HG02885 (cell line): Measurements from ENCODE around the gene CORO1C.
"Not testable (repeated sequence)": the region's sequence is repeated elsewhere in the genome, so short reads cannot be mapped to it uniquely, and the experiment has no call there.

Experiments
- ATAC-seq: cut with Tn5 transposase; IDR thresholded peaks from one replicate; pipeline ENCODE4 v1.9.1; 2021; ENCODE audit warnings: mild to moderate bottlenecking; ENCODE audit not compliant: unreplicated experiment, poor library complexity

The CORO1C gene

GRCh38 chr12:108638997-108639822 is 92.1 kb downstream of the CORO1C start:
- ATAC-seq = no peak

GRCh38 chr12:108638141-108638827 is 93.0 kb downstream of the CORO1C start:
- no peak for ATAC-seq

- no peak for ATAC-seq
Measured at GRCh38 chr12:108637222-108637971, 93.9 kb downstream of the CORO1C start.

GRCh38 chr12:108635997-108636808 is 95.1 kb downstream of the CORO1C start:
- ATAC-seq = no peak

GRCh38 chr12:108635201-108635996 is 95.9 kb downstream of the CORO1C start:
- ATAC-seq = peak; percentile 66

GRCh38 chr12:108634341-108634751 is 97.0 kb downstream of the CORO1C start:
- ATAC-seq = no peak

GRCh38 chr12:108633534-108634248 is 97.6 kb downstream of the CORO1C start, which contains the start of gene SELPLG:
Gene SELPLG, minus strand, starts transcription at chr12:108633894. Its CDS starts 9,587 bp downstream, at chr12:108624307.
- peak; percentile 69 for ATAC-seq

GRCh38 chr12:108633081-108633533 is 98.2 kb downstream of the CORO1C start:
- no peak for ATAC-seq

- not testable (repeated sequence) for ATAC-seq
Measured at GRCh38 chr12:108631261-108631660, 100.1 kb downstream of the CORO1C start.

GRCh38 chr12:108630481-108631207 is 100.7 kb downstream of the CORO1C start:
- no peak for ATAC-seq

- ATAC-seq = no peak
Measured at GRCh38 chr12:108629824-108630476, 101.4 kb downstream of the CORO1C start.

GRCh38 chr12:108629151-108629550 is 102.2 kb downstream of the CORO1C start:
- ATAC-seq = no peak

GRCh38 chr12:108627134-108627920 is 104.0 kb downstream of the CORO1C start:
- ATAC-seq = no peak

- ATAC-seq = no peak
Measured at GRCh38 chr12:108625228-108625627, 106.1 kb downstream of the CORO1C start.

GRCh38 chr12:108623577-108623976 is 107.7 kb downstream of the CORO1C start:
- no peak for ATAC-seq

GRCh38 chr12:108622921-108623514 is 108.3 kb downstream of the CORO1C start:
- no peak for ATAC-seq
